Gastroesophageal sphincter (tissue), 4 donors: ENCODE measurements around the gene ACSM5. TPM values are rescaled to one million over a fixed set of nuclear protein-coding genes. Genes with fewer than 3 reads are reported as not detected.
"Not testable (repeated sequence)": the region's sequence is repeated elsewhere in the genome, so short reads cannot be mapped to it uniquely, and the experiment has no call there.

Experiments
- ATAC-seq: fragments of 150-250 bp; one replicate; pipeline ENCODE4 v1.9.1; 2016; ENCODE audit warnings: mild to moderate bottlenecking, moderate library complexity
- H3K27ac ChIP-seq, 4 donors: fragments of 200-600 bp; sonication (generic) in 3 of 4; 1 replicate in 3 of 4; 2 replicates in 1 of 4; pipeline ENCODE4 v1.5.1; 2016 to 2019
- H3K27me3 ChIP-seq: fragments of 200-600 bp; sonication (generic); one replicate; pipeline ENCODE4 v1.5.1; 2019
- H3K36me3 ChIP-seq, 2 donors: fragments of 200-600 bp; sonication (generic); one replicate each; pipeline ENCODE4 v1.5.1; 2019; ENCODE audit warnings: control low read depth in 1 of 2
- H3K4me1 ChIP-seq, 3 donors: fragments of 200-600 bp; sonication (generic); 1 replicate in 2 of 3; 2 replicates in 1 of 3; pipeline ENCODE4 v1.5.1; 2016 to 2019; ENCODE audit warnings: control low read depth in 2 of 3
- H3K4me3 ChIP-seq, 2 donors: fragments of 200-600 bp; sonication (generic); one replicate each; pipeline ENCODE4 v1.5.1; 2019; ENCODE audit warnings: mild to moderate bottlenecking in 1 of 2, moderate library complexity in 1 of 2
- H3K9me3 ChIP-seq, 3 donors: fragments of 200-600 bp; sonication (generic); one replicate each; pipeline ENCODE4 v1.5.1; 2017 to 2019; ENCODE audit warnings: control low read depth in 2 of 3
- CTCF ChIP-seq, 4 experiments: fragments of 200-600 bp in 2 of 4; fragments of 450-650 bp in 2 of 4; sonication (generic) in 1 of 4; IDR thresholded peaks; one replicate each; pipeline ENCODE4 v1.5.1; 2017 to 2019; ENCODE audit warnings: antibody characterized with exemption in 4 of 4, mild to moderate bottlenecking in 2 of 4, moderate library complexity in 2 of 4
- EP300 ChIP-seq: sonication (generic); formaldehyde crosslinking; IDR thresholded peaks from one replicate; pipeline ENCODE4 v1.6.1; 2017; ENCODE audit warnings: antibody characterized with exemption, mild to moderate bottlenecking
- POLR2A ChIP-seq, 2 donors: fragments of 450-650 bp; IDR thresholded peaks; one replicate each; pipeline ENCODE4 v1.6.1; 2017; ENCODE audit warnings: antibody characterized with exemption in 2 of 2, mild to moderate bottlenecking in 2 of 2, moderate library complexity in 1 of 2
- POLR2AphosphoS5 ChIP-seq: sonication (generic); formaldehyde crosslinking; IDR thresholded peaks from one replicate; pipeline ENCODE4 v1.6.1; 2017; ENCODE audit warnings: antibody characterized with exemption
- WGBS, 2 donors: methylation state at CpG; one replicate each; pipeline ENCODE4 v1.1.5; 2018; ENCODE audit warnings: low coverage in 1 of 2; 5-methylcytosine and 5-hydroxymethylcytosine counted together
- total RNA-seq, 4 donors: library from RNA; depleted of rRNA; stranded (reverse); fragments of >200 nt; gene quantifications; one replicate each; pipeline ENCODE4 v1.1.0, GENCODE V29; 2016

The ACSM5 gene
- total RNA-seq, 4 donors from 2014 or later, result 1.3 to 5.4 (median 5.0) TPM

GRCh38 chr16:20404637-20405036 lies 4.7 kb upstream of the ACSM5 start, which contains the start of gene PDILT:
Gene PDILT (minus strand): TSS chr16:20404737. CDS start chr16:20399300, 5,437 bp downstream.
- Histone ChIP-seq H3K27me3 (no peaks in the 10 kb centered on the region), H3K4me3 (no peak within 1 kb of the TSS), H3K4me1 (no peaks in the 10 kb centered on the region), H3K9me3 (no peaks in the 10 kb centered on the region), H3K36me3 (no peaks in the 10 kb centered on the region), H3K27ac (no peak within 1 kb of the TSS)
- no peak for ATAC-seq
- WGBS, 2 donors, result 67% methylated on average over 1 of the region's 2 CpGs; no CpG with 5 or more reads in 1 of the 2 donors
- TF ChIP-seq POLR2A (IDR thresholded peaks at IDR 0.05) (no peak), POLR2AphosphoS5 (no peak), CTCF (IDR thresholded peaks at IDR 0.05) (no peak), EP300 (no peak)

GRCh38 chr16:20410121-20410723 lies 888 bp downstream of the ACSM5 start:
- 77% methylated on average over 5 to 6 of the region's 6 CpGs for WGBS, 2 donors
- Histone ChIP-seq H3K4me1 (no peaks in the 10 kb centered on the region), H3K4me3 (peak overlapping the region in 1 of 2 donors; percentile 20), H3K9me3 (no peaks in the 10 kb centered on the region), H3K27me3 (peaks cover 7% of the 10 kb centered on the region), H3K36me3 (no peaks in the 10 kb centered on the region), H3K27ac (peak overlapping the region in 1 of 4 donors; percentile 18)
- ATAC-seq, result peak; percentile 43
- TF ChIP-seq POLR2A (IDR thresholded peaks at IDR 0.05), result no peak
- TF ChIP-seq CTCF (IDR thresholded peaks at IDR 0.05), result no peak
- no peak for TF ChIP-seq POLR2AphosphoS5
- TF ChIP-seq EP300, result no peak

- WGBS, 2 donors, result 79 to 92% methylated on average over 1 to 2 of the region's 2 CpGs
These were observed 1.7 kb downstream of the ACSM5 start for GRCh38 chr16:20411055-20411454.

GRCh38 chr16:20415541-20415940 lies 6.2 kb downstream of the ACSM5 start:
- no peak overlapping the region for H3K4me3 ChIP-seq
- H3K4me1 ChIP-seq, result no peaks in the 10 kb centered on the region
- H3K27ac ChIP-seq, result no peak overlapping the region
- WGBS, 2 donors, result 47% methylated on average over 1 of the region's 1 CpG; no CpG with 5 or more reads in 1 of the 2 donors
- TF ChIP-seq EP300 (no peak), CTCF (IDR thresholded peaks at IDR 0.05) (no peak), POLR2A (IDR thresholded peaks at IDR 0.05) (no peak), POLR2AphosphoS5 (no peak)
- no peaks in the 10 kb centered on the region for H3K36me3 ChIP-seq
- peaks cover 7% of the 10 kb centered on the region for H3K27me3 ChIP-seq
- no peaks in the 10 kb centered on the region for H3K9me3 ChIP-seq
- no peak for ATAC-seq

More at GRCh38 chr16:20411055-20411454, 1.7 kb downstream of the ACSM5 start:
- Histone ChIP-seq H3K4me3 (no peak overlapping the region), H3K36me3 (no peaks in the 10 kb centered on the region), H3K9me3 (no peaks in the 10 kb centered on the region), H3K4me1 (no peaks in the 10 kb centered on the region), H3K27ac (no peak overlapping the region), H3K27me3 (peaks cover 7% of the 10 kb centered on the region)
- no peak for ATAC-seq
- TF ChIP-seq POLR2AphosphoS5, result no peak
- TF ChIP-seq EP300, result no peak
- no peak for TF ChIP-seq CTCF (IDR thresholded peaks at IDR 0.05)
- no peak for TF ChIP-seq POLR2A (IDR thresholded peaks at IDR 0.05)

- not testable (repeated sequence) for H3K27me3 ChIP-seq, ATAC-seq
These were observed 9.8 kb downstream of the ACSM5 start for GRCh38 chr16:20419093-20419492.

GRCh38 chr16:20421748-20422147 lies 12.4 kb downstream of the ACSM5 start:
- H3K27ac ChIP-seq, H3K4me3 ChIP-seq, H3K9me3 ChIP-seq, H3K4me1 ChIP-seq, H3K27me3 ChIP-seq, ATAC-seq, H3K36me3 ChIP-seq: not testable (repeated sequence)
- 61 to 66% methylated on average over 2 of the region's 2 CpGs for WGBS, 2 donors

More at GRCh38 chr16:20419093-20419492, 9.8 kb downstream of the ACSM5 start:
- H3K27ac ChIP-seq, H3K4me1 ChIP-seq, H3K4me3 ChIP-seq, H3K9me3 ChIP-seq, H3K36me3 ChIP-seq: not testable (repeated sequence)
- WGBS, 2 donors, result 80 to 84% methylated on average over 1 to 3 of the region's 8 CpGs

- H3K4me3 ChIP-seq, H3K9me3 ChIP-seq, H3K36me3 ChIP-seq, H3K27me3 ChIP-seq, ATAC-seq, H3K27ac ChIP-seq, H3K4me1 ChIP-seq: not testable (repeated sequence)
- WGBS, 2 donors, result 100% methylated on average over 1 of the region's 5 CpGs
These were observed 14.4 kb downstream of the ACSM5 start for GRCh38 chr16:20423772-20424128.
